ENCODE data around the gene USP48. TPM values are rescaled to one million over a fixed set of nuclear protein-coding genes. Genes with fewer than 3 reads are reported as not detected.
"Not testable (repeated sequence)": the region's sequence is repeated elsewhere in the genome, so short reads cannot be mapped to it uniquely, and the experiment has no call there.

Gene USP48
- total and polyA plus RNA-seq, 10 of the 15 experiments (the other 5 are each of a cell fraction or from before 2014, with no cell fraction given): 21.2 to 115 (median 75.5) TPM

GRCh38 chr1:21826694-21827093 is 43.7 kb upstream of the USP48 start:
- RAD21 ChIA-PET (ENCODE audit: unreplicated experiment); BruUV-seq (replicated peaks); intact Hi-C loops (cut with micrococcal nuclease; ENCODE audit: unreplicated experiment); in situ Hi-C loops (cut with MboI); DNase-seq (ENCODE audit: low read depth, low spot score); FAIRE-seq; H3K4me3 ChIP-seq; H2AFZ ChIP-seq (ENCODE audit: control insufficient read depth, low read depth, low read length); CTCF ChIA-PET; ATAC-seq; H3K4me2 ChIP-seq (ENCODE audit: control insufficient read depth, insufficient read depth); POLR2A ChIA-PET; H3K36me3 ChIP-seq (ENCODE audit: control insufficient read depth in 2 of 2, insufficient read depth in 2 of 2, low read length in 1 of 2); SMC1A ChIA-PET (ENCODE audit: uncharacterized antibody, unreplicated experiment); H3K4me1 ChIP-seq (ENCODE audit: control insufficient read depth, insufficient read depth, low read length); H4K20me1 ChIP-seq (ENCODE audit: control insufficient read depth, insufficient read depth); H3K27ac ChIP-seq (ENCODE audit: control insufficient read depth, insufficient read depth); H3K9ac ChIP-seq (ENCODE audit: control insufficient read depth, insufficient read depth, low read length); H3K9me3 ChIP-seq (replicated peaks; ENCODE audit: control insufficient read depth, insufficient read depth, low read length); H3K27me3 ChIP-seq (replicated peaks in 1 of 2; ENCODE audit: control insufficient read depth in 2 of 2, insufficient read depth in 2 of 2, low read length in 1 of 2); H3K79me2 ChIP-seq (ENCODE audit: control insufficient read depth, insufficient read depth, low read length): not testable (repeated sequence)
- 62% methylated on average over 10 of the region's 10 CpGs for WGBS (ENCODE audit: insufficient coverage, insufficient replicate concordance, low lambda C conversion rate, missing lambda C conversion rate)

- SMC1A ChIA-PET (ENCODE audit: uncharacterized antibody, unreplicated experiment): no interaction called here
- RAD21 ChIA-PET (ENCODE audit: unreplicated experiment): no interaction called here
Observed at GRCh38 chr1:21825393-21825792, 42.4 kb upstream of the USP48 start.

More at GRCh38 chr1:21825393-21825792, 42.4 kb upstream of the USP48 start:
- Histone ChIP-seq H3K36me3 (ENCODE audit: control insufficient read depth in 2 of 2, insufficient read depth in 2 of 2, low read length in 1 of 2) (no peaks in the 10 kb centered on the region), H3K4me2 (ENCODE audit: control insufficient read depth, insufficient read depth) (no peak overlapping the region), H3K4me3 (no peak overlapping the region), H3K4me1 (ENCODE audit: control insufficient read depth, insufficient read depth, low read length) (no peaks in the 10 kb centered on the region), H3K27me3 (replicated peaks in 1 of 2; ENCODE audit: control insufficient read depth in 2 of 2, insufficient read depth in 2 of 2, low read length in 1 of 2) (no peaks in the 10 kb centered on the region), H3K27ac (ENCODE audit: control insufficient read depth, insufficient read depth) (no peak overlapping the region), H4K20me1 (ENCODE audit: control insufficient read depth, insufficient read depth) (no peaks in the 10 kb centered on the region), H3K9ac (ENCODE audit: control insufficient read depth, insufficient read depth, low read length) (no peak overlapping the region), H3K9me3 (replicated peaks; ENCODE audit: control insufficient read depth, insufficient read depth, low read length) (no peaks in the 10 kb centered on the region), H3K79me2 (ENCODE audit: control insufficient read depth, insufficient read depth, low read length) (no peaks in the 10 kb centered on the region), H2AFZ (ENCODE audit: control insufficient read depth, low read depth, low read length) (no peak overlapping the region)
- TF ChIP-seq PML (IDR thresholded peaks at IDR 0.05; ENCODE audit: low read length): no peak
- no peak for TF ChIP-seq MYB (IDR thresholded peaks at IDR 0.05; ENCODE audit: borderline replicate concordance, low read depth, low read length)
- TF ChIP-seq IRF3 (IDR thresholded peaks at IDR 0.05): no peak
- TF ChIP-seq NR2F1 (conservative IDR thresholded peaks at IDR 0.05): no peak
- no peak for TF ChIP-seq CUX1 (IDR thresholded peaks at IDR 0.05; ENCODE audit: insufficient replicate concordance, low read depth, low read length)
- no peak for TF ChIP-seq IRF4 (IDR thresholded peaks at IDR 0.05; ENCODE audit: low read depth, low read length)
- no peak for TF ChIP-seq CBX5 (IDR thresholded peaks at IDR 0.05; ENCODE audit: low read depth)
- no peak for TF ChIP-seq CHD1 (IDR thresholded peaks at IDR 0.05; ENCODE audit: low read depth, low read length)
- TF ChIP-seq STAT1 (conservative IDR thresholded peaks at IDR 0.05): no peak
- TF ChIP-seq PAX8 (IDR thresholded peaks at IDR 0.05): no peak
- no peak for TF ChIP-seq SREBF1 (IDR thresholded peaks at IDR 0.05; ENCODE audit: low read length)
- TF ChIP-seq KAT2A (conservative IDR thresholded peaks at IDR 0.05; ENCODE audit: control insufficient read depth, low read depth, low read length): no peak
- no peak for FAIRE-seq
- ChIA-PET CTCF (no interaction called here), POLR2A (no interaction called here)
- no TSS peak for BruUV-seq (replicated peaks)
- no peak for ATAC-seq
- DNase-seq (ENCODE audit: low read depth, low spot score): no peak
- in situ Hi-C loops (cut with MboI) (no loop called here), intact Hi-C loops (cut with micrococcal nuclease; ENCODE audit: unreplicated experiment) (no loop called here)
- WGBS (ENCODE audit: insufficient coverage, insufficient replicate concordance, low lambda C conversion rate, missing lambda C conversion rate): 51% methylated on average over 7 of the region's 7 CpGs

Measured in GM12878 (cell line).